ENCODE measurements around the gene PACRG.

PACRG gene

DNA sequence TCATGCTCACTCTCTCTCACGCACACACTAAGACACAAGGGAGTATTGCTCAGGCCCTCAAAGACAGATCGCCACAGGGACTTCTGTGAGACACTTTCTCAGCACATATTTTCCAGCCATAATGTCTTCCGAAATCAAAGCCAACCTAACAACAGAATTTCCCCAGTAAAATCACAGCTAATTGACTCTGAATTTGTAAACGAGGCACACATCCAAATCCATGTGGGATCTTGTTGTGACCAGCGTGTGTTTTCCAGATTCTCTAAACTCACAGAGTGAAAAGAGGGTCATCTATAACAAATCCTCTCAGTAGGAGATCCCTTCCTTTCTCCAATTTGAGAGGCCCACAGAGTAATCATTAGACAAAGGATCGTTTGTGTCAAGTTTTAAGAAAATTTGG, 280.4 kb downstream of the PACRG start:
- no peak overlapping the region for H3K27ac ChIP-seq
- TF ChIP-seq, protein P1, sequence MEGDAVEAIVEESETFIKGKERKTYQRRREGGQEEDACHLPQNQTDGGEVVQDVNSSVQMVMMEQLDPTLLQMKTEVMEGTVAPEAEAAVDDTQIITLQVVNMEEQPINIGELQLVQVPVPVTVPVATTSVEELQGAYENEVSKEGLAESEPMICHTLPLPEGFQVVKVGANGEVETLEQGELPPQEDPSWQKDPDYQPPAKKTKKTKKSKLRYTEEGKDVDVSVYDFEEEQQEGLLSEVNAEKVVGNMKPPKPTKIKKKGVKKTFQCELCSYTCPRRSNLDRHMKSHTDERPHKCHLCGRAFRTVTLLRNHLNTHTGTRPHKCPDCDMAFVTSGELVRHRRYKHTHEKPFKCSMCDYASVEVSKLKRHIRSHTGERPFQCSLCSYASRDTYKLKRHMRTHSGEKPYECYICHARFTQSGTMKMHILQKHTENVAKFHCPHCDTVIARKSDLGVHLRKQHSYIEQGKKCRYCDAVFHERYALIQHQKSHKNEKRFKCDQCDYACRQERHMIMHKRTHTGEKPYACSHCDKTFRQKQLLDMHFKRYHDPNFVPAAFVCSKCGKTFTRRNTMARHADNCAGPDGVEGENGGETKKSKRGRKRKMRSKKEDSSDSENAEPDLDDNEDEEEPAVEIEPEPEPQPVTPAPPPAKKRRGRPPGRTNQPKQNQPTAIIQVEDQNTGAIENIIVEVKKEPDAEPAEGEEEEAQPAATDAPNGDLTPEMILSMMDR (IDR thresholded peaks at IDR 0.05): no peak
- no peak overlapping the region for H3K4me3 ChIP-seq (ENCODE audit: low read depth in 1 of 2, low read length in 1 of 2)
- no peaks in the 10 kb centered on the region for H3K9me3 ChIP-seq
- no peaks in the 10 kb centered on the region for H3K4me1 ChIP-seq (ENCODE audit: control insufficient read depth in 1 of 2, insufficient read depth in 1 of 2, low read depth in 1 of 2, low read length in 1 of 2)
- no peaks in the 10 kb centered on the region for H3K27me3 ChIP-seq
- no peaks in the 10 kb centered on the region for H3K36me3 ChIP-seq

DNA sequence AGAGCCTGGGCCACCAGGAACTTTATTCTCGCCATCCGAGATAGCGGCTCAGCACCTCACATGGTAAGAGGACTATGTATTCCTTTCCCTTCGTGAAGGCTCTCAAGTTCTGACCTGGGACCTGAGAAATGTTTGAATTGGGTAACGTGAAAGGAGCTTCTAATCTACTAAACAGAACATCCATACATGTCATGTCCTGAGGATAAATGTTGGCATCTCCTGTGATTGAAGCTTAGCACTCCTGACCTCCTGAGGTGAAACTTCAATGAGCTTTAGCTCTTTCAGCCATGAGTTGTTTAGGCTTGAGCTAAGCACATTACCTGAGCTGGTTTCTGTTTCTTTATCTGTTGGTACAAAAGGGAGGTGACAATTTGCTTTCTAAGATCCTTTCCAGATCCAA, 280.9 kb downstream of the PACRG start:
- Histone ChIP-seq H3K36me3 (no peaks in the 10 kb centered on the region), H3K27ac (no peak overlapping the region), H3K4me1 (ENCODE audit: control insufficient read depth in 1 of 2, insufficient read depth in 1 of 2, low read depth in 1 of 2, low read length in 1 of 2) (no peaks in the 10 kb centered on the region), H3K9me3 (no peaks in the 10 kb centered on the region), H3K27me3 (no peaks in the 10 kb centered on the region), H3K4me3 (ENCODE audit: low read depth in 1 of 2, low read length in 1 of 2) (no peak overlapping the region)
- TF ChIP-seq, protein P1 (IDR thresholded peaks at IDR 0.05): no peak

DNA sequence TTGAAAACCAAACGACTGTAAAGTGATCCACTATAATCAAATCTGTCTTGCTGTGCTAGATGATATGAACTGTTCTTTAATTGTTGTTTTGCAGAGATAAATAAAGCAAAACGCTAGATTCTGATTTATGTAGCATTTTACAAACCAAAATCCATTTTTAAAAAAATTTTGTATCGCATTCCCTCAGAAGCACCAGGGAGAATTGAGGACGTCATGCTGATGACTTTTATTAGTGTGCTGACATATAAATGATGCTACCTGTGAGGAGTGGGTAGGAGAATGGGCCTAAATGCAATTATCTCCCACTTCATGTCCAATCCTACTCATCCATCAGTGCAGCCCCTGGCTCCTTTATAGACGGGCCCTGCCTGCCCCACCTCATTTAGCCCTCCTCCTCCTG, 282.4 kb downstream of the PACRG start:
- Histone ChIP-seq H3K9me3 (no peaks in the 10 kb centered on the region), H3K36me3 (no peaks in the 10 kb centered on the region), H3K4me1 (ENCODE audit: control insufficient read depth in 1 of 2, insufficient read depth in 1 of 2, low read depth in 1 of 2, low read length in 1 of 2) (no peaks in the 10 kb centered on the region), H3K27ac (no peak overlapping the region), H3K27me3 (no peaks in the 10 kb centered on the region), H3K4me3 (ENCODE audit: low read depth in 1 of 2, low read length in 1 of 2) (no peak overlapping the region)
- TF ChIP-seq, protein P1 (IDR thresholded peaks at IDR 0.05): no peak

DNA sequence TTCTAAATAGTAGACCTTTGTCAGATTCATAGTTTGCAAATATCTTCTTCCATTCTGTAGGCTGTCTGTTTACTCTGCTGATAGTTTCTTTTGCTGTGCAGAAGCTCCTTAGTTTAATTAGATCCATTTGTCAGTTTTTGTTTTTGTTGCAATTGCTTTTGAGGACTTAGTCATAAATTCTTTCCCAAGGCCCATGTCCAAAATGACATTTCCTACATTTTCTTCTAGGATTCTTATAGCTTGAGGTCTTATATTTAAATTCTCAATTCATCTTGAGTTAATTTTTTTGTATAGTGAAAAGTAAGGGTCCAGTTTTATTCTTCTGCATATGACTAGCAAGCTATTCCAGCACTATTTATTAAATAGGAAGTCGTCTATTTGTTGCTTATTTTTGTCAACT, 287.0 kb downstream of the PACRG start:
- no peak overlapping the region for H3K27ac ChIP-seq
- no peak overlapping the region for H3K4me3 ChIP-seq (ENCODE audit: low read depth in 1 of 2, low read length in 1 of 2)
- no peaks in the 10 kb centered on the region for H3K27me3 ChIP-seq
- no peaks in the 10 kb centered on the region for H3K36me3 ChIP-seq
- no peaks in the 10 kb centered on the region for H3K9me3 ChIP-seq
- no peaks in the 10 kb centered on the region for H3K4me1 ChIP-seq (ENCODE audit: control insufficient read depth in 1 of 2, insufficient read depth in 1 of 2, low read depth in 1 of 2, low read length in 1 of 2)
- TF ChIP-seq, protein P1 (IDR thresholded peaks at IDR 0.05): no peak

DNA sequence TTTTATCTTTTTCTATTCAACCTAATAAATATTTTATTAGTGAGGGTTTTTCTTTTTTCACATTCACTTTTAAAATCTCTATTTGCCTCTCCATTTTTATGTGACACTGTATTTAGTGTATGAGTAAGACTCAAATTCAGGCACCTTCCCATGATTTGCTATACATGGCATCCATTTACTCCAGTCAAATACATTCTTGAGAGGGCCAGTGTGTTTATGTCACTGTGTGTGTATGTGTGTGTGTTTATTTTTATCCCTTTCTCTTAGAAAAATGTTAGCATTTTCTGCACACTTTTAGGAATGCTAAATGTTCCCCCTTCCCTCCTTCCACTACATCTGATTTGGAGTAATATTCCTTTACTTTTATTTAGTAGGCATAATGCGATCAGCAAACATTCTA, 290.0 kb downstream of the PACRG start:
- TF ChIP-seq, protein P1 (IDR thresholded peaks at IDR 0.05): no peak
- H3K9me3 ChIP-seq: no peaks in the 10 kb centered on the region
- H3K36me3 ChIP-seq: no peaks in the 10 kb centered on the region
- no peaks in the 10 kb centered on the region for H3K4me1 ChIP-seq (ENCODE audit: control insufficient read depth in 1 of 2, insufficient read depth in 1 of 2, low read depth in 1 of 2, low read length in 1 of 2)
- H3K27ac ChIP-seq: no peak overlapping the region
- H3K27me3 ChIP-seq: no peaks in the 10 kb centered on the region
- H3K4me3 ChIP-seq (ENCODE audit: low read depth in 1 of 2, low read length in 1 of 2): no peak overlapping the region

DNA sequence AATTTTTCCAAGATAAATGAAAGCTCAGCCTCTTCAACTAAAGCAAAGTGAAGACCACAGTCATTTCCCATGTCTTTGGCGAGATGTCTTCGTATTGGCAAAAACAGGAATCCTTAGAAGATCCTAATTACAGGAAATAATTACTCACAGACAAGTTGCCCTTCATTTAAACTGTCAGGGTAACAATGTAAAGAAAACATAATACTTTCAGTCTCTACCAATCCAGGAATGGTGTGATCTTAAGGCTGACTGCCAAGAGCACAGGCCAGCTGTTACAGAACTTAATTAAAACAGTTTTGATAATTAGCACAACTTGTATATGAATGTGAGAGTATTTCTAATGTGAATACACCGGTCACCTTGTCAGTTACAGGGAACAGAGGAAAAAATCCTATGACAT, 292.2 kb downstream of the PACRG start:
- H3K36me3 ChIP-seq: no peaks in the 10 kb centered on the region
- no peak overlapping the region for H3K27ac ChIP-seq
- TF ChIP-seq, protein P1 (IDR thresholded peaks at IDR 0.05): no peak
- no peak overlapping the region for H3K4me3 ChIP-seq (ENCODE audit: low read depth in 1 of 2, low read length in 1 of 2)
- no peaks in the 10 kb centered on the region for H3K27me3 ChIP-seq
- no peaks in the 10 kb centered on the region for H3K9me3 ChIP-seq
- no peaks in the 10 kb centered on the region for H3K4me1 ChIP-seq (ENCODE audit: control insufficient read depth in 1 of 2, insufficient read depth in 1 of 2, low read depth in 1 of 2, low read length in 1 of 2)

All from neutrophil (primary cell).